K562 (cell line): ENCODE measurements around the gene ANKS1B. TPM values are rescaled to one million over a fixed set of nuclear protein-coding genes. Genes with fewer than 3 reads are reported as not detected.

Experiments used
- ATAC-seq: fragments of 200-7000 bp; cut with Tn5 transposase; 3 replicates; pipeline ENCODE4 v1.9.1; 2020; ENCODE audit warnings: moderate library complexity
- BruUV-seq: library from RNA; stranded (reverse); fragments of 400-500 nt; replicated peaks from 2 replicates; lab custom pipeline; 2021; lab: Mats Ljungman, UMichigan
- CTCF ChIA-PET: fragments of 300-600 bp; formaldehyde crosslinking; extraction: SDS; loops from one replicate; lab custom pipeline; 2021; ENCODE audit warnings: low intra/inter-chr PET ratio; lab: Yijun Ruan, JAX
- POLR2A ChIA-PET: fragments of 300-600, 350-650 bp; sonication (Branson Sonifier 250); formaldehyde crosslinking; extraction: SDS; loops from one replicate; lab custom pipeline; 2021; ENCODE audit warnings: antibody characterized with exemption, inconsistent platforms; lab: Yijun Ruan, JAX
- DNase-seq, 4 experiments: peaks; one replicate each; pipeline versions ENCODE4 v3.0.0 to v3.0.0-alpha.2; 2011 to 2018; ENCODE audit warnings: low spot score in 3 of 4, mixed read lengths in 3 of 4; ENCODE audit errors: extremely low read depth in 1 of 4
- FAIRE-seq: peaks from 2 replicates; lab custom pipeline; 2011; peaks lifted over from hg19 to GRCh38; lab: Jason Lieb, UNC
- H2AFZ ChIP-seq: 2 replicates; pipeline ENCODE4 v1.6.0; 2011; ENCODE audit warnings: low read depth, low read length, control low read depth, inconsistent platforms
- H3K27ac ChIP-seq: fragments of 200-600 bp; 3 replicates; pipeline ENCODE4 v1.8.0; 2011; ENCODE audit warnings: low read depth, mild to moderate bottlenecking, control low read depth, inconsistent platforms, low read length, moderate library complexity, mixed read lengths; ENCODE audit errors: extremely low read depth
- H3K27me3 ChIP-seq, 2 experiments: fragments of 300-600 bp in 1 of 2; 2 replicates in 1 of 2; 3 replicates in 1 of 2; pipeline versions ENCODE4 v1.6.0 to v1.8.0; 2011; ENCODE audit warnings: inconsistent platforms in 2 of 2, low read length in 2 of 2, mild to moderate bottlenecking in 1 of 2, mixed read lengths in 1 of 2, moderate library complexity in 1 of 2; ENCODE audit not compliant: control insufficient read depth in 2 of 2, insufficient read depth in 2 of 2
- H3K36me3 ChIP-seq: fragments of 300-600 bp; 3 replicates; pipeline ENCODE4 v1.8.0; 2011; ENCODE audit warnings: mild to moderate bottlenecking, low read length, inconsistent platforms; ENCODE audit not compliant: control insufficient read depth, insufficient read depth
- H3K4me1 ChIP-seq, 2 experiments: fragments of 200-600 bp in 1 of 2; replicated peaks in 1 of 2; 2 replicates in 1 of 2; 3 replicates in 1 of 2; pipeline versions ENCODE4 v1.5.1 to v1.8.0; 2011; ENCODE audit warnings: inconsistent platforms in 2 of 2, low read length in 2 of 2, mild to moderate bottlenecking in 1 of 2, mixed read lengths in 1 of 2, moderate library complexity in 1 of 2; ENCODE audit not compliant: control insufficient read depth in 2 of 2, insufficient read depth in 2 of 2
- H3K4me2 ChIP-seq: 2 replicates; pipeline ENCODE4 v1.6.1; 2011; ENCODE audit warnings: low read length, control low read depth, inconsistent platforms, mixed read lengths; ENCODE audit not compliant: insufficient read depth
- H3K4me3 ChIP-seq: fragments of 200-600 bp; sonication (generic), shearing (Covaris generic); 2 replicates; pipeline ENCODE4 v1.5.1; 2016; ENCODE audit warnings: control low read depth, inconsistent platforms
- H3K79me2 ChIP-seq: fragments of 200-600 bp; 3 replicates; pipeline ENCODE4 v1.8.0; 2011; ENCODE audit warnings: low read length, inconsistent platforms; ENCODE audit not compliant: control insufficient read depth, insufficient read depth
- H3K9ac ChIP-seq, 2 experiments: 2 replicates each; pipeline versions ENCODE4 v1.6.0 to v1.6.1; 2011; ENCODE audit warnings: low read depth in 2 of 2, low read length in 2 of 2, control low read depth in 1 of 2, inconsistent platforms in 1 of 2, mild to moderate bottlenecking in 1 of 2, mixed read lengths in 1 of 2; ENCODE audit not compliant: insufficient read depth in 1 of 2
- H3K9me1 ChIP-seq: one replicate; pipeline ENCODE4 v1.6.0; 2011; ENCODE audit warnings: inconsistent platforms, mild to moderate bottlenecking, low read length, moderate library complexity; ENCODE audit not compliant: control insufficient read depth, insufficient read depth
- H3K9me3 ChIP-seq: replicated peaks from 2 replicates; pipeline ENCODE4 v1.5.1; 2011; ENCODE audit warnings: low read depth, low read length, inconsistent platforms; ENCODE audit not compliant: control insufficient read depth, insufficient read depth
- H4K20me1 ChIP-seq: replicated peaks from 2 replicates; pipeline ENCODE4 v1.6.1; 2011; ENCODE audit warnings: low read length, inconsistent platforms, mixed read lengths; ENCODE audit not compliant: control insufficient read depth, insufficient read depth
- ARID1B ChIP-seq: fragments of 450-650 bp; IDR thresholded peaks from 2 replicates; pipeline ENCODE4 v1.6.1; 2016; ENCODE audit warnings: antibody characterized with exemption, mild to moderate bottlenecking, inconsistent platforms
- KHSRP ChIP-seq: fragments of 450-650 bp; IDR thresholded peaks from 2 replicates; pipeline ENCODE4 v1.6.1; 2017
- PKNOX1 ChIP-seq: fragments of 450-650 bp; IDR thresholded peaks from 2 replicates; pipeline ENCODE4 v1.6.1; 2016
- RERE ChIP-seq: sonication (generic); formaldehyde crosslinking; IDR thresholded peaks from 2 replicates; pipeline ENCODE4 v1.8.0; 2023; ENCODE audit warnings: missing genetic modification reagents, mild to moderate bottlenecking, borderline replicate concordance
- ZFX ChIP-seq: sonication (generic); formaldehyde crosslinking; IDR thresholded peaks from 2 replicates; pipeline ENCODE4 v1.8.0; 2022; ENCODE audit warnings: mild to moderate bottlenecking, missing genetic modification reagents, moderate library complexity
- ZNF277 ChIP-seq: fragments of 250-450 bp; sonication (Bioruptor Pico); IDR thresholded peaks from 2 replicates; pipeline ENCODE4 v1.8.0; 2022; ENCODE audit warnings: inconsistent platforms, mild to moderate bottlenecking, moderate library complexity, borderline replicate concordance
- ZNF764 ChIP-seq: fragments of 250-450 bp; sonication (Bioruptor Pico); IDR thresholded peaks from 2 replicates; pipeline ENCODE4 v1.4.0; 2020; ENCODE audit warnings: low read depth, mild to moderate bottlenecking, moderate library complexity
- WGBS: fragments of 100-300 bp; shearing (Covaris generic); methylation state at CpG from one replicate; pipeline ENCODE4 v1.1.6; 2016; ENCODE audit warnings: low coverage, mixed read lengths; ENCODE audit not compliant: insufficient coverage; ENCODE audit errors: missing lambda C conversion rate; 5-methylcytosine and 5-hydroxymethylcytosine counted together
- in situ Hi-C: fragments of 300-500 bp; cut with MboI; formaldehyde crosslinking; loops from 4 replicates; pipeline ENCODE4 v1.15.0; 2018; ENCODE audit warnings: inconsistent platforms, mixed read lengths
- intact Hi-C: fragments of 100-400 bp; cut with micrococcal nuclease; formaldehyde crosslinking; loops from 2 replicates; pipeline ENCODE4 v1.14.2; 2022
- polyA plus RNA-seq, 8 experiments: library from polyadenylated mRNA; depleted of rRNA in 4 of 8; stranded (reverse) in 5 of 8; unstranded in 3 of 8; fragments of >200 nt; fragmentation: Nextera tagmentation in 2 of 8; fragmentation: Illumina TruSeq in 1 of 8; extraction: Ambion mirVana in 2 of 8; extraction: Trizol in 1 of 8; gene quantifications; 2 replicates each; pipeline versions ENCODE4 v1.2.1 to v1.2.3, GENCODE V29; 2011 to 2014; ENCODE audit warnings: inconsistent platforms in 1 of 8, missing spikeins in 1 of 8
- total RNA-seq, 7 experiments: library from RNA; depleted of rRNA in 6 of 7; stranded (reverse); fragments of >200 nt in 6 of 7; fragmentation: Illumina TruSeq in 2 of 7; extraction: Trizol in 2 of 7; gene quantifications; 2 replicates each; pipeline versions ENCODE4 v1.2.1 to v1.2.3, GENCODE V29; 2011 to 2021; ENCODE audit warnings: low replicate concordance in 1 of 7

ANKS1B gene
- total and polyA plus RNA-seq, 9 of the 15 experiments (the other 6 are each of a cell fraction or from before 2014, with no cell fraction given): 0.04 to 0.47 (median 0.28) TPM; not detected in 4

- no peak for FAIRE-seq
- intact Hi-C loops (loop anchor here (2.0 to 5.0 kb wide), 2 partner anchors 213 to 373 kb away; no protein-coding TSS in a partner anchor), in situ Hi-C loops (no loop called here)
- H3K27me3 ChIP-seq: no peaks in the 10 kb centered on the region; a peak in 1 of 5 replicates
- CTCF ChIA-PET: interaction anchor here (0.8 kb wide), 1 partner anchor 373 kb away, joined by 3 read pairs; no protein-coding TSS in a partner anchor
- TF ChIP-seq PKNOX1 (no peak), ARID1B (no peak)
- no peak for ATAC-seq
- H4K20me1 ChIP-seq: no peaks in the 10 kb centered on the region
- no TSS peak for BruUV-seq
- no peak overlapping the region for H3K4me2 ChIP-seq
- H3K9ac ChIP-seq: no peak overlapping the region
- H3K27ac ChIP-seq: no peak overlapping the region
- H2AFZ ChIP-seq: no peak overlapping the region
- H3K9me1 ChIP-seq: no peaks in the 10 kb centered on the region
- H3K79me2 ChIP-seq: no peaks in the 10 kb centered on the region
- DNase-seq: no peak
- POLR2A ChIA-PET: no interaction called here
- H3K4me3 ChIP-seq: no peak overlapping the region
- no peaks in the 10 kb centered on the region for H3K9me3 ChIP-seq
- no peaks in the 10 kb centered on the region for H3K36me3 ChIP-seq
- no peaks in the 10 kb centered on the region for H3K4me1 ChIP-seq
- 0% methylated on average over 3 of the region's 3 CpGs for WGBS
Measured at GRCh38 chr12:98939926-98940325, 1044.8 kb downstream of the ANKS1B start.

GRCh38 chr12:98939350-98939749, 1045.4 kb downstream of the ANKS1B start:
- Histone ChIP-seq H2AFZ (no peak overlapping the region), H3K4me3 (no peak overlapping the region), H3K9ac (no peak overlapping the region), H4K20me1 (no peaks in the 10 kb centered on the region), H3K27ac (no peak overlapping the region), H3K4me1 (no peaks in the 10 kb centered on the region), H3K4me2 (no peak overlapping the region), H3K9me1 (no peaks in the 10 kb centered on the region), H3K79me2 (no peaks in the 10 kb centered on the region), H3K36me3 (no peaks in the 10 kb centered on the region), H3K27me3 (no peaks in the 10 kb centered on the region; a peak in 1 of 5 replicates), H3K9me3 (no peaks in the 10 kb centered on the region)
- in situ Hi-C loops: no loop called here
- intact Hi-C loops: loop anchor here (2.0 to 5.0 kb wide), 2 partner anchors 213 to 372 kb away; no protein-coding TSS in a partner anchor
- CTCF ChIA-PET: interaction anchor here (0.8 kb wide), 1 partner anchor 373 kb away, joined by 3 read pairs; no protein-coding TSS in a partner anchor
- DNase-seq: peak in 1 of 4 experiments; percentile 14
- no peak for FAIRE-seq
- ATAC-seq: peak; percentile 65
- BruUV-seq: no TSS peak
- POLR2A ChIA-PET: interaction anchor here (1.5 kb wide), 1 partner anchor 14 kb away, joined by 3 read pairs; no protein-coding TSS in a partner anchor
- 0% methylated on average over 2 of the region's 2 CpGs for WGBS
- TF ChIP-seq RERE (CRISPR knock-in tag): no peak
- no peak for TF ChIP-seq ZNF764
- no peak for TF ChIP-seq KHSRP
- no peak for TF ChIP-seq ZNF277 (CRISPR knock-in tag)
- TF ChIP-seq ZFX: no peak
